GM12878 (cell line): ENCODE measurements around the gene DNAJC5. TPM values are rescaled to one million over a fixed set of nuclear protein-coding genes. Genes with fewer than 3 reads are reported as not detected.

Experiments used
- ATAC-seq: fragments of 200-7000 bp; cut with Tn5 transposase; 3 replicates; pipeline ENCODE4 v1.9.1; 2020; ENCODE audit warnings: mild to moderate bottlenecking, moderate library complexity
- BruUV-seq: library from RNA; stranded (reverse); fragments of 400-500 nt; replicated peaks from 2 replicates; lab custom pipeline; 2021; lab: Mats Ljungman, UMichigan
- CTCF ChIA-PET: fragments of 300-600 bp; sonication (Branson Sonifier 250); formaldehyde crosslinking; extraction: SDS; loops from one replicate; lab custom pipeline; 2021; ENCODE audit warnings: inconsistent platforms; lab: Yijun Ruan, JAX
- POLR2A ChIA-PET: fragments of 350-600 bp; formaldehyde crosslinking; extraction: SDS; loops from one replicate; lab custom pipeline; 2021; ENCODE audit warnings: inconsistent platforms; lab: Charles Lee
- RAD21 ChIA-PET: fragments of 300-600 bp; sonication (Branson Sonifier 250); formaldehyde crosslinking; loops from one replicate; lab custom pipeline; 2023; ENCODE audit warnings: antibody characterized with exemption; ENCODE audit not compliant: unreplicated experiment; lab: Charles Lee
- SMC1A ChIA-PET: fragments of 300-600 bp; sonication (Branson Sonifier 250); formaldehyde crosslinking; loops from one replicate; lab custom pipeline; 2023; ENCODE audit not compliant: unreplicated experiment, uncharacterized antibody; lab: Charles Lee
- DNase-seq: peaks from one replicate; pipeline ENCODE4 v3.0.0-alpha.2; 2011; ENCODE audit warnings: low read depth, low spot score
- FAIRE-seq: peaks from 3 replicates; lab custom pipeline; 2011; peaks lifted over from hg19 to GRCh38; lab: Jason Lieb, UNC
- H2AFZ ChIP-seq: 2 replicates; pipeline ENCODE4 v1.6.0; 2011; ENCODE audit warnings: low read depth, low read length, control low read depth; ENCODE audit not compliant: control insufficient read depth
- H3K27ac ChIP-seq: 2 replicates; pipeline ENCODE4 v1.5.1; 2011; ENCODE audit warnings: control low read depth; ENCODE audit not compliant: control insufficient read depth, insufficient read depth
- H3K27me3 ChIP-seq, 2 experiments: replicated peaks in 1 of 2; 2 replicates each; pipeline versions ENCODE4 v1.6.0 to v1.6.1; 2011; ENCODE audit warnings: low read length in 1 of 2; ENCODE audit not compliant: control insufficient read depth in 2 of 2, insufficient read depth in 2 of 2
- H3K36me3 ChIP-seq, 2 experiments: 2 replicates each; pipeline ENCODE4 v1.5.1; 2011; ENCODE audit warnings: low read length in 1 of 2; ENCODE audit not compliant: control insufficient read depth in 2 of 2, insufficient read depth in 2 of 2
- H3K4me1 ChIP-seq: 2 replicates; pipeline ENCODE4 v1.6.1; 2011; ENCODE audit warnings: mild to moderate bottlenecking, low read length, moderate library complexity, mixed read lengths; ENCODE audit not compliant: control insufficient read depth, insufficient read depth
- H3K4me2 ChIP-seq: 2 replicates; pipeline ENCODE4 v1.6.0; 2011; ENCODE audit warnings: control low read depth; ENCODE audit not compliant: control insufficient read depth, insufficient read depth
- H3K4me3 ChIP-seq: fragments of 200-600 bp; sonication (generic); 2 replicates; pipeline ENCODE4 v1.5.1; 2016
- H3K79me2 ChIP-seq: 2 replicates; pipeline ENCODE4 v1.6.0; 2011; ENCODE audit warnings: low read length; ENCODE audit not compliant: control insufficient read depth, insufficient read depth
- H3K9ac ChIP-seq: 2 replicates; pipeline ENCODE4 v1.8.0; 2011; ENCODE audit warnings: low read length, control low read depth, mixed read lengths; ENCODE audit not compliant: control insufficient read depth, insufficient read depth
- H3K9me3 ChIP-seq: replicated peaks from 3 replicates; pipeline ENCODE4 v1.5.1; 2011; ENCODE audit warnings: mild to moderate bottlenecking, low read length; ENCODE audit not compliant: control insufficient read depth, insufficient read depth
- H4K20me1 ChIP-seq: 2 replicates; pipeline ENCODE4 v1.6.0; 2011; ENCODE audit not compliant: control insufficient read depth, insufficient read depth
- GATAD2B ChIP-seq: fragments of 450-650 bp; conservative IDR thresholded peaks from 2 replicates; pipeline ENCODE4 v1.6.1; 2017; ENCODE audit warnings: low read depth, mild to moderate bottlenecking, moderate library complexity
- TAF1 ChIP-seq: IDR thresholded peaks from 2 replicates; pipeline ENCODE4 v1.6.1; 2011; ENCODE audit warnings: mild to moderate bottlenecking, low read depth, low read length, borderline replicate concordance
- WGBS: methylation state at CpG from one replicate; pipeline ENCODE4 v1.1.6; 2016; ENCODE audit warnings: low lambda C conversion rate; ENCODE audit not compliant: insufficient replicate concordance, insufficient coverage; ENCODE audit errors: missing lambda C conversion rate; 5-methylcytosine and 5-hydroxymethylcytosine counted together
- in situ Hi-C: fragments of 300-500 bp; cut with MboI; formaldehyde crosslinking; loops from 9 replicates; pipeline ENCODE4 v1.14.3; 2018; ENCODE audit warnings: mixed read lengths
- intact Hi-C: fragments of 100-400 bp; cut with micrococcal nuclease; formaldehyde crosslinking; loops from one replicate; pipeline ENCODE4 v1.14.2; 2022; ENCODE audit not compliant: unreplicated experiment
- polyA plus RNA-seq, 11 experiments: library from polyadenylated mRNA; depleted of rRNA in 4 of 11; unstranded in 6 of 11; stranded (reverse) in 5 of 11; fragments of >200 nt; fragmentation: Nextera tagmentation in 4 of 11; fragmentation: Illumina TruSeq in 1 of 11; extraction: Ambion mirVana in 4 of 11; extraction: Trizol in 1 of 11; gene quantifications; 1 replicate in 1 of 11; 2 replicates in 10 of 11; pipeline versions ENCODE4 v1.2.1 to v1.2.3, GENCODE V29; 2011 to 2016; ENCODE audit warnings: inconsistent platforms in 2 of 11, missing spikeins in 2 of 11, low read depth in 1 of 11
- total RNA-seq, 4 experiments: library from RNA; depleted of rRNA in 3 of 4; stranded (reverse); fragments of >200 nt in 3 of 4; fragmentation: Illumina TruSeq in 1 of 4; extraction: Trizol in 1 of 4; gene quantifications; 2 replicates each; pipeline versions ENCODE4 v1.2.1 to v1.2.3, GENCODE V29; 2013 to 2021

DNAJC5 gene
- total and polyA plus RNA-seq, 10 of the 15 experiments (the other 5 are each of a cell fraction or from before 2014, with no cell fraction given): 0.69 to 36.8 (median 17.0) TPM

GRCh38 chr20:63861981-63862901 is 32.7 kb upstream of the DNAJC5 start:
- Histone ChIP-seq H3K9me3 (no peaks in the 10 kb centered on the region), H4K20me1 (no peaks in the 10 kb centered on the region)
- in situ Hi-C loops: no loop called here
- TF ChIP-seq GATAD2B (0 out of 2 replicates have a peak, but pooled peaks have one; percentile 33), TAF1 (no peak)
- TF ChIP-seq, all 136 proteins: peak for 1
- no TSS peak for BruUV-seq
- Histone ChIP-seq H3K9ac (no peak overlapping the region), H3K79me2 (peaks cover 33% of the 10 kb centered on the region), H3K27ac (no peak overlapping the region), H3K36me3 (peaks cover 0 to 4% of the 10 kb centered on the region in 2 experiments; a peak in 3 of 4 replicates), H3K4me2 (no peak overlapping the region), H2AFZ (no peak overlapping the region), H3K4me3 (no peak overlapping the region), H3K27me3 (no peaks in the 10 kb centered on the region), H3K4me1 (peaks cover 25% of the 10 kb centered on the region)
- POLR2A ChIA-PET: interaction anchor here (0.5 to 1.2 kb wide), 2 partner anchors 119 to 324 kb away, joined by 3 read pairs; no protein-coding TSS in a partner anchor
- ATAC-seq: no peak
- WGBS: 98% methylated on average over 93 of the region's 95 CpGs
- intact Hi-C loops: loop anchor here (10.0 kb wide), 1 partner anchor 193 kb away; no protein-coding TSS in a partner anchor
- DNase-seq: no peak
- SMC1A ChIA-PET: interaction anchor here (3.5 kb wide), 1 partner anchor 77 kb away, joined by 19 read pairs; no protein-coding TSS in a partner anchor
- CTCF ChIA-PET: interaction anchor here (1.0 to 4.4 kb wide), 3 partner anchors 76 to 325 kb away, joined by 3 to 38 read pairs (median 26); partner anchors contain the start of genes ARFRP1 and ZGPAT
- RAD21 ChIA-PET: interaction anchor here (0.9 to 3.1 kb wide), 4 partner anchors 11 to 118 kb away, joined by 3 to 18 read pairs (median 4); partner anchors contain the start of gene PRPF6
- FAIRE-seq: no peak
